DOHH2 (cell line): Measurements from ENCODE around the gene MMP13.
"Not testable (repeated sequence)": the region's sequence is repeated elsewhere in the genome, so short reads cannot be mapped to it uniquely, and the experiment has no call there.

Experiments
- H3F3A ChIP-seq: fragments of 200-600 bp; sonication (generic), shearing (Covaris generic); 2 replicates; pipeline ENCODE4 v1.6.0; 2016; ENCODE audit warnings: antibody characterized with exemption, mild to moderate bottlenecking; ENCODE audit not compliant: control insufficient read depth, insufficient read depth
- H3K27ac ChIP-seq: fragments of 200-600 bp; sonication (generic); 2 replicates; pipeline ENCODE4 v1.5.1; 2014; ENCODE audit warnings: low read depth, mild to moderate bottlenecking, low read length, moderate library complexity
- H3K27me3 ChIP-seq: fragments of 200-600 bp; sonication (generic); 2 replicates; pipeline ENCODE4 v1.6.1; 2014; ENCODE audit warnings: mild to moderate bottlenecking, low read length, mixed read lengths; ENCODE audit not compliant: control insufficient read depth
- H3K36me3 ChIP-seq: fragments of 200-600 bp; sonication (generic); 2 replicates; pipeline ENCODE4 v1.6.1; 2014; ENCODE audit warnings: mild to moderate bottlenecking, low read length, moderate library complexity, mixed read lengths; ENCODE audit not compliant: control insufficient read depth
- H3K4me1 ChIP-seq: fragments of 200-600 bp; sonication (generic); 2 replicates; pipeline ENCODE4 v1.6.1; 2014; ENCODE audit warnings: mild to moderate bottlenecking, low read length, mixed read lengths; ENCODE audit not compliant: control insufficient read depth
- H3K4me2 ChIP-seq: fragments of 200-600 bp; sonication (generic); 2 replicates; pipeline ENCODE4 v1.6.0; 2014; ENCODE audit warnings: mild to moderate bottlenecking, low read length, moderate library complexity
- H3K4me3 ChIP-seq: fragments of 200-600 bp; sonication (generic); 2 replicates; pipeline ENCODE4 v1.5.1; 2014; ENCODE audit warnings: mild to moderate bottlenecking, low read length, mixed read lengths
- H3K79me2 ChIP-seq: fragments of 200-600 bp; sonication (generic); 2 replicates; pipeline ENCODE4 v1.6.1; 2014; ENCODE audit warnings: mild to moderate bottlenecking, low read length, mixed read lengths; ENCODE audit not compliant: control insufficient read depth
- H3K9me2 ChIP-seq: fragments of 200-600 bp; sonication (generic); replicated peaks from 2 replicates; pipeline ENCODE4 v1.6.1; 2014; ENCODE audit warnings: mild to moderate bottlenecking, low read length, mixed read lengths; ENCODE audit not compliant: control insufficient read depth
- H3K9me3 ChIP-seq: fragments of 200-600 bp; sonication (generic); 2 replicates; pipeline ENCODE4 v1.6.1; 2014; ENCODE audit warnings: antibody characterized with exemption, low read length, mixed read lengths; ENCODE audit not compliant: control insufficient read depth, insufficient read depth
- H4K20me1 ChIP-seq: fragments of 200-600 bp; sonication (generic); 2 replicates; pipeline ENCODE4 v1.6.0; 2014; ENCODE audit warnings: low read depth, mild to moderate bottlenecking, antibody characterized with exemption, low read length, moderate library complexity; ENCODE audit not compliant: control insufficient read depth, insufficient read depth
- EZH2phosphoT487 ChIP-seq: fragments of 200-600 bp; sonication (generic); IDR thresholded peaks from 2 replicates; pipeline ENCODE4 v1.6.1; 2017; ENCODE audit warnings: borderline replicate concordance, mild to moderate bottlenecking, antibody characterized with exemption, low read length, moderate library complexity, mixed read lengths
- TF ChIP-seq, protein P1 (sequence below): fragments of 200-600 bp; sonication (generic); IDR thresholded peaks from one replicate; pipeline ENCODE4 v1.5.1; 2014; ENCODE audit warnings: antibody characterized with exemption, mild to moderate bottlenecking, low read depth, low read length; ENCODE audit not compliant: poor library complexity, severe bottlenecking

MMP13 gene

DNA sequence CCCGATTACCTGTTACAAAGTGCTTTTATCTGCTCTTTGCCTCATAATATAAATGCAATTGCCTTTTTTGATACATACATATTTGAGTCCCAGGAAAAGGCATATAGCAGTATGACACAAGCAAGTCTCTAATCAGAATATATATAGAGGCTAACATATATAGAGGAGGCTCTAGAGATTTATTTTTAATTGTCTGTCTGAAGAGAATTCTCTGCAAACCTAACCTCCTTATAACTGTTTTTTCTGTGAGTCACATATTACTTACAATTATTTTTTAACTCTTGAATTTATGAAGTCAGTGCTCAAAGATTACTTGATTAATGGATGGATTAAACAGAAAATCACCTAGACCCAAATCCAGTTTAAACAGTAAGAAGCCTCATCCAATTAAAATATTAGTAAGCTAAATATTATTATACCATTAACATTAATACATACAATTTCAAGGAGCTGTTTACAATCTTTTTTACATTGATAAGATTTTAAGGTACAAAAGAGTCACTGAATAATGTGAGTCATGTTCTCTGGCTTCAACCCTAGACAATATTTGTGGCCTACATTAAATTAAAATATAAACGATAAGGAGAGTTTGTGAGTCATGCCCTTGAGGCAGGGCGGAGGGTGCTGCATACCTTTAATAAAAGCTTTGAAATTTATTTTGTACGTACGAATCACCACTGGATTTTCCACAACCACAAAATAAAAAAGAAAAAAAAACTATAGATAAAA is 19.2 kb upstream of the MMP13 start:
- H3K27me3 ChIP-seq = no peaks in the 10 kb centered on the region
- no peak overlapping the region for H3K27ac ChIP-seq
- no peak for TF ChIP-seq EZH2phosphoT487
- TF ChIP-seq, protein P1, sequence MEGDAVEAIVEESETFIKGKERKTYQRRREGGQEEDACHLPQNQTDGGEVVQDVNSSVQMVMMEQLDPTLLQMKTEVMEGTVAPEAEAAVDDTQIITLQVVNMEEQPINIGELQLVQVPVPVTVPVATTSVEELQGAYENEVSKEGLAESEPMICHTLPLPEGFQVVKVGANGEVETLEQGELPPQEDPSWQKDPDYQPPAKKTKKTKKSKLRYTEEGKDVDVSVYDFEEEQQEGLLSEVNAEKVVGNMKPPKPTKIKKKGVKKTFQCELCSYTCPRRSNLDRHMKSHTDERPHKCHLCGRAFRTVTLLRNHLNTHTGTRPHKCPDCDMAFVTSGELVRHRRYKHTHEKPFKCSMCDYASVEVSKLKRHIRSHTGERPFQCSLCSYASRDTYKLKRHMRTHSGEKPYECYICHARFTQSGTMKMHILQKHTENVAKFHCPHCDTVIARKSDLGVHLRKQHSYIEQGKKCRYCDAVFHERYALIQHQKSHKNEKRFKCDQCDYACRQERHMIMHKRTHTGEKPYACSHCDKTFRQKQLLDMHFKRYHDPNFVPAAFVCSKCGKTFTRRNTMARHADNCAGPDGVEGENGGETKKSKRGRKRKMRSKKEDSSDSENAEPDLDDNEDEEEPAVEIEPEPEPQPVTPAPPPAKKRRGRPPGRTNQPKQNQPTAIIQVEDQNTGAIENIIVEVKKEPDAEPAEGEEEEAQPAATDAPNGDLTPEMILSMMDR = no peak
- H3K36me3 ChIP-seq = no peaks in the 10 kb centered on the region
- no peaks in the 10 kb centered on the region for H3F3A ChIP-seq
- H3K9me3 ChIP-seq = no peaks in the 10 kb centered on the region
- H3K9me2 ChIP-seq = no peaks in the 10 kb centered on the region
- H3K4me1 ChIP-seq = no peaks in the 10 kb centered on the region
- H3K4me2 ChIP-seq = no peak overlapping the region
- H4K20me1 ChIP-seq = no peaks in the 10 kb centered on the region
- no peaks in the 10 kb centered on the region for H3K79me2 ChIP-seq
- no peak overlapping the region for H3K4me3 ChIP-seq

DNA sequence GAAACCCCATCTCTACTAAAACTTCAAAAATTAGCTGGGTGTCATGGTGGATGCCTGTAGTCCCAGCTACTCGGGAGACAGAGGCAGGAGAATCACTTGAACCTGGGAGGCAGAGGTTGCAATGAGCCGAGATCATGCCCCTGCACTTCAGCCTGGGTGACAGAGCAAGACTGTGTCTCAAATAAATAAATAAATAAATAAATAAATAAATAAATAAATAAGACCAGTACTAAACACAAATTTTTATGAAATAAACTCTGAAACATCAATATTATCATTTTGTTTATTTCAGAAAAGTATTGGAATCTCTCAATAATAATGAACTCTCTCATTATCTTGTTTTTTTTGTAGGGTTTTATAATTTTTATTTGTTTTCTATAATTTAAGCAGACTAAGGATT is 18.2 kb upstream of the MMP13 start:
- not testable (repeated sequence) for H3K4me1 ChIP-seq, H3K9me2 ChIP-seq, H3K4me3 ChIP-seq, H3F3A ChIP-seq, H3K79me2 ChIP-seq, H3K9me3 ChIP-seq, H3K27ac ChIP-seq, H3K27me3 ChIP-seq, H3K4me2 ChIP-seq, H3K36me3 ChIP-seq, H4K20me1 ChIP-seq

DNA sequence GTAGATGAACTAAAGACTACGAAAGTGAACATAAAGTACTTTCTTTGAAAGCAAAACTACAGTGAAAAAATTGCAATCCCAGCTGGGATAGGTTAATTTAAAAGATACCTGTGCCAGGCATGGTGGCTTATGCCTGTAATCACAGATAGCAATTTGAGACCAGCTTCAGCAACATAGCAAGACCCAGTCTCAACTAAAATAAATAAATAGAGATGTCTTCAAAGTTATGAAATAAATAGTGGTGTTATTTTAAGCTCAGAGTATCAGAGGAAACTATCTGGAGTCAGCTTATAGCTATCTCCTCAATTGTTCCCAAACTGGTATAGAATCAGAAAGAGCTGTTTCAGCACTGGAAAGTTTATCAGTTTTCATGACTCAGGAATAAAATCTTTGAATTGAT is 17.3 kb upstream of the MMP13 start:
- H3K4me2 ChIP-seq = no peak overlapping the region
- no peaks in the 10 kb centered on the region for H3K9me3 ChIP-seq
- no peaks in the 10 kb centered on the region for H3K36me3 ChIP-seq
- no peaks in the 10 kb centered on the region for H3K27me3 ChIP-seq
- no peaks in the 10 kb centered on the region for H4K20me1 ChIP-seq
- H3F3A ChIP-seq = no peaks in the 10 kb centered on the region
- H3K79me2 ChIP-seq = no peaks in the 10 kb centered on the region
- H3K27ac ChIP-seq = no peak overlapping the region
- no peak overlapping the region for H3K4me3 ChIP-seq
- no peaks in the 10 kb centered on the region for H3K4me1 ChIP-seq
- no peaks in the 10 kb centered on the region for H3K9me2 ChIP-seq
- TF ChIP-seq, protein P1 = no peak
- no peak for TF ChIP-seq EZH2phosphoT487

DNA sequence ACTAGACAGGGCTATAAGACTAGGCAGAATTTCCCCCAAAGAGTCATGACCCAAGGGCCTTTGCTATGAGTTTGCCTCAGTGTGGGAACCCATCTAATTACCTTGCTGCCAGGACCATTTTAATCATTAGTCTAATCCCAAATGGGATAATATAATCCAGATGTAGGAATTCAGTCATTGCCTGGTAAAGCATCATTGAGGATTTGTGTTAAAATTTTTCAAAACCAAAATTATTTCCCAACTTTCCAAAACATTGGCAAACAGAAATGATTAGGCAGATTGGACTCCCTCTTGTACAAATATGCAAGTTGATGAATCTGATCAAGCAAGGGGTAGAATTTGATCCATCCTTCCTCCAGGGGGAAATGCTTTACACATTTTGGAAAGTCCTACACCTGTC is 16.2 kb upstream of the MMP13 start:
- no peaks in the 10 kb centered on the region for H3F3A ChIP-seq
- no peak overlapping the region for H3K4me3 ChIP-seq
- H3K9me2 ChIP-seq = no peaks in the 10 kb centered on the region
- no peaks in the 10 kb centered on the region for H3K27me3 ChIP-seq
- H4K20me1 ChIP-seq = no peaks in the 10 kb centered on the region
- no peaks in the 10 kb centered on the region for H3K36me3 ChIP-seq
- H3K4me2 ChIP-seq = no peak overlapping the region
- no peaks in the 10 kb centered on the region for H3K4me1 ChIP-seq
- TF ChIP-seq EZH2phosphoT487 = no peak
- TF ChIP-seq, protein P1 = no peak
- H3K27ac ChIP-seq = no peak overlapping the region
- H3K9me3 ChIP-seq = no peaks in the 10 kb centered on the region
- no peaks in the 10 kb centered on the region for H3K79me2 ChIP-seq
